NOMO-1 (cell line): ENCODE results near the gene KCNH8.
"Not testable (repeated sequence)": the region's sequence is repeated elsewhere in the genome, so short reads cannot be mapped to it uniquely, and the experiment has no call there.

ENCODE experiments used
- DNase-seq, 2 experiments: peaks; one replicate each; lab custom pipeline; 2025; ENCODE audit not compliant: unreplicated experiment in 2 of 2; lab: John Stamatoyannopoulos, UW

The KCNH8 gene

GRCh38 chr3:19171794-19172193, 23.5 kb downstream of the KCNH8 start:
- no peak for DNase-seq

DNA sequence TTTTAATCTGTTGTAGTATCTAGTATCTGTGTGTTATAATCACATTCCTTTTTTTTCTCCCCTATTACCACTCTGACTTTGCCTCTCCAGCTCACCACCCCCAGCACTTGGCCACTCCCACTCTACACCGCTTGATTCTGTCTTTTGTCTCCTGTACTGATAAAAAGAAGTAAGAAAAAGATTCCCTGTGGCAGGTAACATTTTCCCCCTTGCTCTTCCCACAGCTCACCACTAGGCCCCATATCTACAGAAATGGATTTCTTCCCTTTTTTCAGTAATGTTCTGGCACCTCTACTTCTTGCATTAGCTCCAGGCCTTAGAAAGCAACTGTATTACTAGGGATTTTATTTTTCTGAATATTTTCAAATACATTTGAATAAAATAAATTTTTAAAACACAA, 25.6 kb downstream of the KCNH8 start:
- DNase-seq: no peak

GRCh38 chr3:19183584-19183983, 35.3 kb downstream of the KCNH8 start:
- no peak for DNase-seq

GRCh38 chr3:19190126-19190525, 41.8 kb downstream of the KCNH8 start:
- no peak for DNase-seq

- peak in 1 of 2 experiments; percentile 1 for DNase-seq
Measured at GRCh38 chr3:19190602-19191001, 42.3 kb downstream of the KCNH8 start.

GRCh38 chr3:19199131-19199530, 50.8 kb downstream of the KCNH8 start:
- DNase-seq: no peak

DNA sequence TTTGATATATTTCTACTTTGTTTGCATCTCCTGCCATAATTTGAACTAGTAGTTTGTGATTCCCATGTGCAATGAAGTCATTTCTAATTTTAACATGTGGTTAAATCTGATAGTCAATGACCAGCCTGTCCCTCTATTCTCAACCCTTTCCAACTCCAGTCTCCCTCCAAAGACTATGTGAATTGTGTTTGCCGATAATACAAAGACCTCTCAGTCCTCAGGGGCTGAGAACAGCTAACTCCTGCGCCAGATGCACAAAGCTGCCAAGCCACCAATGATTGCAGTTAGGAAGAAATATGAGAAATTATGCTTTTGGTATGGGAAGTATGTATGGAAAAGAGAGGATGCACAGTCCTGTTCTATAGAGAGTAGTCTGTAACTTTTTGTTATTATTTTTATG, 54.0 kb downstream of the KCNH8 start:
- DNase-seq: no peak

- no peak for DNase-seq
Measured at GRCh38 chr3:19202754-19203153, 54.4 kb downstream of the KCNH8 start.

DNA sequence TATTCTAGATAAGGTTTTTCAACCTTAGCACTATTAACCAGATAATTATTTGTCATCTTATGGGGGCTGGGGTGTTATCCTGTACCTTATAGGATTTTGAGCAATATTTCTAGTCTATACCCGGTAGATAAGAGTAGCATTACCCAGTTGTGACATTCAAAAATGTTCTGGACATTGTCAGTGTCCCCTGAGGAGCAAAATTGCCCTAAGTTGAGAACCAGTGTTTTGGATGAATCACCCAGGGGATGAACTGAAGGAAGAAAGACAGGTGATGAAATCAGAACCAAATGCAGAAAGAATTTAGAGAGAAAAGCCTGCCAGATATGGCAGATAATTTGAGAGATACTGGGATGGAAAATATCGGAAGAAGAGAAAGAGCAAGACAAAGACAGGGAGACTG, 58.2 kb downstream of the KCNH8 start:
- no peak for DNase-seq

DNA sequence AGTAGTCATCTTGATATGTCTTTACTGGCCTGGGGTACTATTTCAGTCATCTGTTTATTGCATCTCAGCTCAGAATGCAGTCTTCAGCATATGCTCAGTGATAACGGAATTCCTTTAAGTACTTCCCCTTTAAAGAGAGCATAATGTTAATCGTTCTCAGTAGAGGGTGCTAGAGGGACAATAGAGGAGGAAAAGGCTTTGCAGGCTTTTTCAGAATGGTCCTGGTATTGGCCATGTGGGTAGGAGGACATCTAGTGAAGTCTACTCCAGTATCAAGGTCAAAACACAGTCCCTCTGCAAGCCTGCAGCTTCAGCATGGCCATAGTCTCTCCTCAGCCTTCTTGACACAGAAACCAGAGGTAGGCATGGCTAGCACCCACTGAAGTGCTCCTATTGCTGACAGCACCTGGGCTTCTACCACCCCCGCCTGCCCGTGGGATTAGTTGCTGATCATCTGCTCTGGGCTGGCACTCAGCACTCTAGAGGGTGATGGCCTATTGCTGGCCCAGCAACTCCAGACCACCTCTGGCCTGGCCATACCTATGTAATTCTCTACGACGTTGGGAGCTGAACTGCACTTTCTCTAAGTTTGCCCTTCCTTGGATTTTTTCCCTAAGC, 65.4 kb downstream of the KCNH8 start:
- peak; percentile 3 to 11 for DNase-seq

GRCh38 chr3:19215427-19215826, 67.1 kb downstream of the KCNH8 start:
- DNase-seq: no peak

DNA sequence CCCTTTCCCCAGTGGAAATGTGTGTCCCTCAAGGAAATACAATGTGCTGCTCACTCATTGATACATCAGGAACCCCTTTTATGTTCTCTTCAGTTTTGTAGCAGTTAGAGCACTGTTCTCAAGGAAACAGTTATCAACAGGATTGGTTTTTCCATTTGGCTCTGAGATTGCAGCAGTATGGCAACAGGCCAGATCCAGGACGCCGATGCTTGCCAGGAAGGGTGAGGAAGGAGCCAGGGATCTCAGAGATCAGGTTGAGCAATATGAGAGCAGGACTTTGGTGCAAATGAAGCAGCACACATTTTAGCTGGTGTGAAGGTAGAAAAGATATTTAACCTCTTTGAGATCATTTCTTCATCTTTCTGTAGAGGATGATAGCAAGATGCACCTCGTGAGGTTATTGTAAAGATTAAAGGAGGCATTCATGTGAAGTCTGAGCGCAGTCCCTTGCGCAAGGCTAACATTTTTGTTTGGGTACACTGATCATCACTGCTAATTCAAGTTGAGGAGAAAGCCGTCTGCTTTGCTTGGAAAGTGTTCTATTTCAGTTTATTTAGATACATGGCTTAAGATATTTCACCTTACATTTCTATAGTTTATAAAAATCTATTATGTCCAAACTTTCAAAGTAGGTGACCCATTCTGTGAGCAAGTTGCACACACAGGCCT, 68.5 kb downstream of the KCNH8 start:
- no peak for DNase-seq

DNA sequence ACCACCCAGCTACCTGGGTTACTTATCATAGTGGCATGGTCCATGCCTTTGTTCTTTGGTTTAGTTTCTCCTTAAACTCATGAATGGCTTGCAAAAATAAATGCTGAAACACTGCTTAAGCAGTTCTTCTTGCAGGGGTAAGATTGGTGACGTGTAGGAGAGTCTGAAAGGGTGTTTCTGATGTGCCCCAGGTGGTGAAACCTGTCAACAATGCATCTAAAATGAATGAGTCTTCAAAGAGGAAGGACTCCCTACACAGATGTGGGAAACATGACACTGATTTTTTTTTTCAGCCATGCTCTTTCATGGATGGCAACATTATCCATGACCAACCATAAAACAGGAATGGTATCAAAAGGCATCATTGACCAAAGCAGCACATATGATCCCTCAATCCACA, 72.0 kb downstream of the KCNH8 start:
- DNase-seq: no peak

- DNase-seq: no peak
Measured at GRCh38 chr3:19221081-19221480, 72.8 kb downstream of the KCNH8 start.

- DNase-seq: no peak
Measured at GRCh38 chr3:19226479-19226878, 78.2 kb downstream of the KCNH8 start.

- DNase-seq: no peak
Measured at GRCh38 chr3:19228167-19228566, 79.9 kb downstream of the KCNH8 start.

GRCh38 chr3:19229086-19229485, 80.8 kb downstream of the KCNH8 start:
- DNase-seq: no peak

DNA sequence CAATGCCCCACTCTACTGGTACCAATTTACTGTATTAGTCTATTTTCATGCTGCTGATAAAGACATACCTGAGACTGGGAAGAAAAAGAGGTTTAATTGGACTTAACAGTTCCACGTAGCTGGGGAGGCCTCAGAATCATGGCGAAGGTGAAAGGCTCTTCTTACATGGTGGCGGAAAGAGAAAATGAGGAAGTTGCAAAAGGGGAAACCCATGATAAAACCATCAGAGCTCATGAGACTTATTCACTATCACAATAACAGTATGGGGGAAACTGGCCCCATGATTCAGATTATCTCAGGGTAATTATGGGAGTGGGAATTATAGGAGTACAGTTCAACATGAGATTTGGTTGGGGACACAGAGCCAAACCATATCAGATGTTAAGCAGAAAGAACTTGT, 81.6 kb downstream of the KCNH8 start:
- peak in 1 of 2 experiments; percentile 31 for DNase-seq

DNA sequence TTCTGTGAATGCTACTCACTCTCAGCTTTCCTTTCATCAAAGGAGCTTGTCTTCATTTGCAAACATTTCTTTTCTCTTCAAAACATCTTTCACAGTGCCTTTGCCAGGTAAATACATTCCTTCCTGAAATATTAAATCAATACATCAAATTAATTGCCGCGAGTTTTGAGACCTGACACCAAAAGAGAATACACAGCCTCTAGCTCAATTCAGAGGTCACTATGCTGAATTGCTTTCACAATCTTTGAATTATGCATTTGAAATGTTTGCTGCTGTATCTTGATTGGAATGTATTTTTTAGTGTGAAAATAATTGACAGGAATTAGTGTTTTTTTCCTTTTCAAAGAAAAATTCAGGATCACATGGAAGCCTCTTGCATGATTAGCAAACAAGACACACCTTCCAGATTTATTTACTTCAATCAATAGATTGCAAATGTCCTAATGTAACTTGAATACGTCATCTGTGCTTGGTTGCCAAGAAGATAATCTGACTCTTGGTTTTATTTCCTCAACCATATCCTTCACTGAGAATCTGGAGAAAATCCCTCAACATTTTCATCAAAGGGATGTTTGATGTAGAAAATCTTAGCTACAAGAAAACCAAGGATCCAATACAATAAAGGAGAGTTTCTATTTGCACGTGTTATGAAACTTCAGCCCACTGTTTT, 83.6 kb downstream of the KCNH8 start:
- DNase-seq: no peak

GRCh38 chr3:19232566-19232965, 84.3 kb downstream of the KCNH8 start:
- DNase-seq: no peak

- not testable (repeated sequence) for DNase-seq
Measured at GRCh38 chr3:19233882-19234784, 85.8 kb downstream of the KCNH8 start.
